Left lung (tissue), 10 donors: Measurements from ENCODE around the gene FERMT1. TPM values are rescaled to one million over a fixed set of nuclear protein-coding genes. Genes with fewer than 3 reads are reported as not detected.

Experiments used
- ATAC-seq: fragments of 200-7000 bp; cut with Tn5 transposase; one replicate; pipeline ENCODE4 v1.9.1; 2020; ENCODE audit warnings: moderate library complexity
- DNase-seq, 4 donors: peaks; one replicate each; pipeline ENCODE4 v3.0.0-alpha.2; 2013 to 2020
- H3K27ac ChIP-seq, 2 donors: fragments of 200-600 bp; sonication (generic) in 1 of 2; one replicate each; pipeline versions ENCODE4 v1.5.0 to v1.8.0; 2020 to 2021
- H3K27me3 ChIP-seq, 2 donors: fragments of 200-600 bp; sonication (generic) in 1 of 2; one replicate each; pipeline versions ENCODE4 v1.5.0 to v1.8.0; 2020 to 2021
- H3K36me3 ChIP-seq, 2 donors: fragments of 200-600 bp; sonication (generic) in 1 of 2; one replicate each; pipeline versions ENCODE4 v1.5.0 to v1.8.0; 2020 to 2021
- H3K4me1 ChIP-seq, 2 donors: fragments of 200-600 bp; one replicate each; pipeline ENCODE4 v1.8.0; 2021
- H3K4me3 ChIP-seq, 2 donors: fragments of 200-600 bp; sonication (generic) in 1 of 2; one replicate each; pipeline versions ENCODE4 v1.5.0 to v1.8.0; 2020 to 2021; ENCODE audit warnings: mild to moderate bottlenecking in 1 of 2
- H3K9me3 ChIP-seq, 2 donors: fragments of 200-600 bp; sonication (generic) in 1 of 2; one replicate each; pipeline versions ENCODE4 v1.5.0 to v1.8.0; 2020 to 2021
- intact Hi-C, 2 donors: fragments of 100-400 bp; cut with DNase I; formaldehyde crosslinking; loops; one replicate each; pipeline versions ENCODE4 v1.11.2 to v1.14.2; 2022
- polyA plus RNA-seq, 6 donors: library from polyadenylated mRNA; unstranded; fragments of 120-200 nt; gene quantifications; one replicate each; pipeline ENCODE4 v1.2.1, GENCODE V29; 2013; ENCODE audit not compliant: insufficient read length in 6 of 6
- total RNA-seq, 2 donors: library from RNA; stranded (reverse); fragmentation: NEBNext Ultra II Directional; extraction: Animal tissue kit (Norgen Biotek cat#: 25700); gene quantifications; one replicate each; pipeline ENCODE4 v1.2.1, GENCODE V29; 2021
- TF ChIP-seq, protein P1 (sequence below), 2 donors: fragments of 200-600 bp; sonication (generic) in 1 of 2; IDR thresholded peaks; one replicate each; pipeline versions ENCODE4 v1.5.0 to v1.8.0; 2021; ENCODE audit warnings: antibody characterized with exemption in 2 of 2
- donor health status: DM: no; HTN: yes; CAD: no.
- donor health status: DM: no; HTN: no; CAD: no.

FERMT1 gene
- total and polyA plus RNA-seq, 8 donors = 3.1 to 7.2 (median 4.9) TPM

DNA sequence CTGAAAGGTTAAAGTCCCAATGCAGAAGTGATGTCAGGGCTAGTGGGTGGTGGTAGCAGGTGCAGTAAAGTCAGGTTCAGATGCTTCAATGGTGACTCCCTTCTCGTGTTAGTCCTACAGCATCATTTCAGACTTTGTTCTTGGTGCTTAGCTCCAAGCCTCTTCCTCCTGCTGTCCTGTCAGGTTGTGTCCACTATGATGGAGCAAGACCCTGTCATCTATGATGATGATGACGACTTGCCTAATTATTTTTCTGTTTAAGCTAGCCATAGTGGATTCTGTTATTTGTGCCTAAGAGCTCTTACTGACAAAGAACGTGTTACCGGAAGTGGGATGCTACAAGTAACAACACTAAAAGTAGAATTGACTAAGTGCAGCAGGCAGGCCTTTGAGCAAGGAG is 5.0 kb upstream of the FERMT1 start:
- Histone ChIP-seq H3K4me1 (peaks cover 0 to 6% of the 10 kb centered on the region in 2 donors), H3K36me3 (no peaks in the 10 kb centered on the region), H3K4me3 (no peak overlapping the region), H3K27ac (no peak overlapping the region), H3K9me3 (no peaks in the 10 kb centered on the region), H3K27me3 (peaks cover 0 to 11% of the 10 kb centered on the region in 2 donors)
- TF ChIP-seq, protein P1, sequence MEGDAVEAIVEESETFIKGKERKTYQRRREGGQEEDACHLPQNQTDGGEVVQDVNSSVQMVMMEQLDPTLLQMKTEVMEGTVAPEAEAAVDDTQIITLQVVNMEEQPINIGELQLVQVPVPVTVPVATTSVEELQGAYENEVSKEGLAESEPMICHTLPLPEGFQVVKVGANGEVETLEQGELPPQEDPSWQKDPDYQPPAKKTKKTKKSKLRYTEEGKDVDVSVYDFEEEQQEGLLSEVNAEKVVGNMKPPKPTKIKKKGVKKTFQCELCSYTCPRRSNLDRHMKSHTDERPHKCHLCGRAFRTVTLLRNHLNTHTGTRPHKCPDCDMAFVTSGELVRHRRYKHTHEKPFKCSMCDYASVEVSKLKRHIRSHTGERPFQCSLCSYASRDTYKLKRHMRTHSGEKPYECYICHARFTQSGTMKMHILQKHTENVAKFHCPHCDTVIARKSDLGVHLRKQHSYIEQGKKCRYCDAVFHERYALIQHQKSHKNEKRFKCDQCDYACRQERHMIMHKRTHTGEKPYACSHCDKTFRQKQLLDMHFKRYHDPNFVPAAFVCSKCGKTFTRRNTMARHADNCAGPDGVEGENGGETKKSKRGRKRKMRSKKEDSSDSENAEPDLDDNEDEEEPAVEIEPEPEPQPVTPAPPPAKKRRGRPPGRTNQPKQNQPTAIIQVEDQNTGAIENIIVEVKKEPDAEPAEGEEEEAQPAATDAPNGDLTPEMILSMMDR (IDR thresholded peaks at IDR 0.05) = no peak
- ATAC-seq = no peak
- DNase-seq = no peak
- intact Hi-C loops = no loop called here

DNA sequence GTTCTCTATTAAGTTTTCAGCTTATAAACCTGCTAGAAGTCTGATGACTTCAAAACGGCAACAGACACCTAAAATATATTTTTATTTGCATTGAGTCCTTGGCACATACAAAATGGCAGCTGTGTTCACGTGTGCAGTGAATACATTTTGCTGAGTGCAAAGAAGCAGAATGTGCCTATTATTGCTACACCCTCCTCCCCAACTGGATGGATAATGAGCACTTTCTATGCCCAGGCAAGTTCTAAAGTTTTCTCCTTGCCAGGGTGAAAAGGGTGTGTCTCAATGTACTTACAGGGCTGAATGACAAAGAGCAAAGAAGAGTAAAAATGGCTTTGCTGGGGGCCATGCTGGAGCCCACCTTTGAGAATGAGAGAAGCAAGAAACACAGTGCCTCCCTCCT is 4.0 kb upstream of the FERMT1 start:
- H3K4me1 ChIP-seq = peaks cover 0 to 14% of the 10 kb centered on the region in 2 donors
- ATAC-seq (no peak), DNase-seq (no peak)
- TF ChIP-seq, protein P1 (IDR thresholded peaks at IDR 0.05) = no peak
- no peaks in the 10 kb centered on the region for H3K9me3 ChIP-seq
- no peak overlapping the region for H3K27ac ChIP-seq
- H3K36me3 ChIP-seq = no peaks in the 10 kb centered on the region
- no peak overlapping the region for H3K4me3 ChIP-seq
- intact Hi-C loops = no loop called here
- H3K27me3 ChIP-seq = peaks cover 0 to 20% of the 10 kb centered on the region in 2 donors

DNA sequence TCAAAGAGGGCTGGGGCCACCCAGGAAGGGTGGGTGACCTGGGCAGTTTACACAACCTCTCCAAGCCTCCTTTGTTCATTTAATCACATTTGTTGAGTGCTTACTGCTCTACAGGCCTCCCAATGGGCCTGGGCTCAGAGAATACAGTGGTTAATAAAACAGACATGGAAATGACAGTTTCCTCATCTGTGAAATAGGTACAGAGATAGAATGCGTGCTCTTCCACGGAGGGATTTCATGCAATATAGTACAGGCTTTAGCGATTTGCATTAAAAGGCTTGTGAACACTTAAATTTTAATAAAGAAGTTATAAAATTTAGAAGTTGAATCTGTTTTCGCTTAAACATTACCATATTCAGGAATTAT is 802 bp upstream of the FERMT1 start:
- H3K27me3 ChIP-seq = peaks cover 0 to 33% of the 10 kb centered on the region in 2 donors
- intact Hi-C loops = no loop called here
- peak overlapping the region in 1 of 2 donors; percentile 41 for H3K27ac ChIP-seq

DNA sequence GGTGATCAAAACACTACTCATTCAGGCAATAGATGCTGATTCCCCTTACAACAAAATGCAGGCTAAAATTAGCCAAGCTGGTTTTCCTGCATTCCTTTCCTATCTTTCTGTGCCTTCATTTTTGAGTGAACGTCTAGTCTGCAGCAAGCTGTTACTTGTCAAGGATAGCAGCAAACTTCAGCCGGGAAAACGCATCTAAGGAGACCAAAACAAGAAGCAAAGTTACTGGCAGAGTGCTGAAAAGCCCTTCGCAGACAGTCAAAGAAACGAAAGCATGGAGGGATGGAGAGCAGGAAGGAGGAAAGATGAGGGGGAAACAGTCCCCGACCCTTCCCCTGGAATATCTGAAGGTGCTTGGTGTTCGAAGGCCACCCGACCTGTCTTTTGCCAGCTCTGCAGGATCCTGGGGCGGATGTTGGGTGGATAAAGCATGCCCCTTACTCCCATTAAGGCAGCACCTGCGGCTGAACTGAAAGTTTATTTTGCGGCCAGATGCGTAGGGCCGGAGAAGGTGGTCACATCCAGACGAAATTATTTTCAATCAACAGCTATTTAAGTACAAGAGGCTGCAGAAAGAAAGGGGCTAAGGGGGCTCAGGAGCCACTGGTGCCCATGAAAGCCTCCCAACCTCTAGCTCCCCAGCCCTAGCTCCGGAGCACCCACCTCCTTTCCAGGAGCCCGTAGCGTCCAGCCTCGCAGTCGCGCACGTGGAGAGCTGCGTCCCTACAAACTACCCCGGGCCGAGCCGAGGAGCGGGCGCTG is 538 bp downstream of the FERMT1 start:
- Histone ChIP-seq H3K36me3 (no peaks in the 10 kb centered on the region), H3K4me1 (peaks cover 0 to 14% of the 10 kb centered on the region in 2 donors), H3K4me3 (peak overlapping the region; percentile 43 to 45), H3K9me3 (no peaks in the 10 kb centered on the region), H3K27ac (peak overlapping the region in 1 of 2 donors; percentile 1), H3K27me3 (peaks cover 0 to 33% of the 10 kb centered on the region in 2 donors)
- ATAC-seq = peak; percentile 63
- peak in 2 of 4 donors; percentile 24 to 32 for DNase-seq
- TF ChIP-seq, protein P1 (IDR thresholded peaks at IDR 0.05) = no peak
- intact Hi-C loops = no loop called here

More for the DNA sequence above, 802 bp upstream of the FERMT1 start:
- peak overlapping the region in 1 of 2 donors; percentile 43 for H3K4me3 ChIP-seq
- peaks cover 0 to 14% of the 10 kb centered on the region in 2 donors for H3K4me1 ChIP-seq
- TF ChIP-seq, protein P1 (IDR thresholded peaks at IDR 0.05) = no peak
- ATAC-seq (no peak), DNase-seq (no peak)
- no peaks in the 10 kb centered on the region for H3K36me3 ChIP-seq
- H3K9me3 ChIP-seq = no peaks in the 10 kb centered on the region

DNA sequence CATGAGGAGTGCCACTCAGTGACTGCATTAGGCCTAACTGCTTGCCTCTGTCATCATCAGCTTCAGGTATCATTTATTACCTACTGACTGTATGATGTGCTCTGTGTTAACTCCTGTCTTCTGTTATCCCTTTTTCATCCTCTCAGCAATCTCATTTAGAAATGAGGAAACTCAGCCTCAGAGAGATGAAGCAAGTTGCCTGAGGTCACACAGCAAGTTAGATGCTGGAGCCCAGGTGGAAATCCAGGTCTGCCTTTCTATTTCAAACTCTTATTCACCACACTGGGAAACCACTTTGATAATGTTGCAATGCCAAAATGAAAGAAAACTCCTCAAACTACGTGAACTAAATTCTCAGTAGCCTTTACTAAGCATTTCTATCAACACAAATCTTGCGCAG is 1.3 kb downstream of the FERMT1 start:
- no peaks in the 10 kb centered on the region for H3K9me3 ChIP-seq
- no peak overlapping the region for H3K4me3 ChIP-seq
- peaks cover 0 to 14% of the 10 kb centered on the region in 2 donors for H3K4me1 ChIP-seq
- peaks cover 0 to 33% of the 10 kb centered on the region in 2 donors for H3K27me3 ChIP-seq
- DNase-seq (no peak), ATAC-seq (no peak)
- no peak overlapping the region for H3K27ac ChIP-seq
- intact Hi-C loops = no loop called here
- H3K36me3 ChIP-seq = no peaks in the 10 kb centered on the region
- TF ChIP-seq, protein P1 (IDR thresholded peaks at IDR 0.05) = no peak
